ENCODE data around the gene SDCBP2.

Gene SDCBP2

DNA sequence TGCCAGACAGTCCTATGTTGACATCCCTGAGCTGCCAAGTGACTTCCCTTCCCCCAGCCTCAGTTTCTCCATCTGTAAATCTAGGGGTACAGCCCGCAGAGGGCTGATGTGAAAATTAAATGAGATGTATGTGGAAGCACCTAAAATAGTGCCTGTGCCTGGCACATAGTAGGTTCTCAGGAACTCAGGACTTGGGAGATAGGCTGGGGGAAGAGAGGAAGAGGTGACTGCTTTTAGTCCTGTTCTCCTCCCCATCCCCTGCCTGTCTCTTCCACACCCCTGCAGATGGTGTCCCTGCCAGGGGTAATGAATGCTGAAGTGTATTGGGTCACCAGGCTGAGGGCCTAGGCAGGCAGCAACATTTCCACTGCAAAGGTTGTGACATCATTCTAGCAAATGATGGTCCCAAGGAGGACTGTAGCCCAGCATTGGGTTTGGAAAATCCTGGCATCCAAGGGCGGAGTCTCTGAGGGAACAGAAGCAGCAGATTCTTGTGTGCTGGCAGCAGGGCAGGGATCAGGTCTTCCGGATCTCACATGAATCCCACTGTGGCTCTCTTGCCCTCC is 61.0 kb downstream of the SDCBP2 start:
- no peak for DNase-seq

DNA sequence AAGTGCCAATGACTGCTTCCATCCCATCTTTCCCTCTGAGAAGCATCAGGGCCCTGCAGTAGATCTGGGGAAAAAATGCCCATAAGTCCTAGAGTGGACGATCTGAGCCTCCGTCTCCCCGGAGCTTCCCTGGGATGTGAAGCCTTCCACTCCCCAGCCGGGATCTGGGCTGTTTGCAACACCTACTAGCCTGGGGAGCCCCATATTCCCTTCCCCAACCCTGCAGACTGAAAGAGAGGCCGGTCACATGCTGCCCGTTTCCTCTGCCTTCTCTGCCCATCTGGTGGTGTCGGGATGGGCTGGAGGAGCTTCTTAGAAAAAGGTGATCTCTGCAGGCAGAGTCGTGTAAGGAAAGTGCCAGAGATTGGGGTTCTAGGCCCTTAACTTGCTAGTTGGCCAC is 61.8 kb downstream of the SDCBP2 start:
- no peak for DNase-seq

DNA sequence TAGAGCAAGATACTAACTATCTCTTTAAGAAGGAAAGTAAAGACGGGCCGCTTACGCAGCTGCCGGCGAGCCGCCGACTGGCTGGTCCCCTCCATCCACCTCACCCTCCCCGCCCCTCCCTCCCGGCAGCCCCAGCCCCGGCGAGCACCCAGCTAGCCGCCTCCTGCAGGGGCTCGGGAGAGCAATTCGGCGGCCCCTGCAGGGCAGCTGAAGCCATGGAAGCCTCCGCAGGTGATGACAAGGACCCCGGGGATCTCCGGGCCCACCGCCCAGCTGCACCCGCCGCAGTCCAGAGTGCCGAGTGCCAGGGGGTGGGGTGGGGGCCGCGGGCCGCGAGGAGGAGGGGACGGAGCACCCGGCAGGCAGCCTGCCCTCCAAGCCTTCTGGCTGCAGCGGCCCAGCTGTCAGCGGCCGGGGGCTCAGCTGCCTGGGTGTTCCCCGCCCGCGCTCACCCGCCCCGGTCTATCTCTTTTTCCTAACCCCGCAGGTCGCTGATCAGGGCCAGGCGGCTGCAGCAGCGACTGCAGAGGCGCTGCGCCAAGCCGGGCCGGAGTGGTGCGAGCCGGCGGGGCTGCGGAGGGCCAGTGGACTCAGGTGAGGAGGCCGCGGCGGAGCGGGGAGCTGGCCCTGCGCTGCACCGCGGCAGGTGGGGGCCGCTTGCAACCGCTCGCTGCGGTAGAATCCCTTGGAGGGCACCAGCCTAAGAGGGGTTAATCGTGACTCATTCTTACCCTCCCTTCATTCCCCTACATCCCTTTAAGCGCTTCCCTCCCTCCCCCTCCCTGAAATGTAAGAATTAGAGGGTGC is 62.6 kb downstream of the SDCBP2 start, which contains the start of gene SNPH:
Gene SNPH (plus strand): TSS at position 128 of the 807 bp plus-strand sequence. CDS start 29,946 bp downstream, outside the sequence.
- DNase-seq, result peak; percentile 87

DNA sequence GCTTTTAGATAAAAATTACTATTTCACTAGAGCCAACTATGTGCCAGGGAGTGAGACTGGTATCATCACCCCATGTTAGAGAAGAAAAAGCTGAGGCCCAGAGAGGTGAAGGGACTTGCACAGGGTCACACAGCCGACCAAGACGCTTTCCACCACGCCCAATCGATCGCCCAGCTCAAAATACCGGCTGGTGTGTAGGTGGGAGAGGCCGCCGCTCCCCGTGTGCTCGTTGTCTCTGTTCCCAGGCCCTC is 63.1 kb downstream of the SDCBP2 start:
- DNase-seq, result no peak

DNA sequence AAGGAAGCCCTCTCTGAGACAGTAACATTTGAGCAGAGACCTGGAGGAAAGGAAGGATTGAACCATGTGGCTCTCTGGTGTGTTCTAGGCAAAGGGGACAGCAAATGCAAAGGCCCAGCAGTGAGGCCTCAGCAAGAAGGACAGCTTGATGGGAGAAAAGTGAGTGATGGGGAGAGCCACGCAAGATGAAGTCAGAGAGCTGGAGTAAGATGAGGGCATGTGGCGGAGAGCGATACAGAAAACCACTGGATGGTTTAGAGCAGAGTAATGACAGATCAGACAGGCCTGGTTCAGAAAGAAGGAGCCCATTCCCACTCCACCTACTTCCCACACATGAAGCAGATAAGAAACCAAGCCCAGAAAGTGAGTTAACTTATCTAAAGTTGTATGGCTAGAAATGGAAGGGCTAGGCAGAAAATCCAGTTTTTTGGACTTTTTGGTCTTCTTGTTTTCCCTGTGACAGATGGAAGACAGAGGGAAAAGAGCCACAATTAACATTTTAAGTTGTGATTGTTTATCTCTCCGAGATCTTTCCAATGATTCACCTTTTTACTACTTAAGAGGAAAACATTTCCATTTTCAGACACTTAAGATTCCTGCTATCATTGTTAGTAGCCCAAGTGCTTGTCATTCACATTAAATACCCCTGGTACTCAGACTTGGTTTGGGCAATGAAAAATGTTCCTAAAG is 63.6 kb downstream of the SDCBP2 start:
- DNase-seq, result peak; percentile 62

DNA sequence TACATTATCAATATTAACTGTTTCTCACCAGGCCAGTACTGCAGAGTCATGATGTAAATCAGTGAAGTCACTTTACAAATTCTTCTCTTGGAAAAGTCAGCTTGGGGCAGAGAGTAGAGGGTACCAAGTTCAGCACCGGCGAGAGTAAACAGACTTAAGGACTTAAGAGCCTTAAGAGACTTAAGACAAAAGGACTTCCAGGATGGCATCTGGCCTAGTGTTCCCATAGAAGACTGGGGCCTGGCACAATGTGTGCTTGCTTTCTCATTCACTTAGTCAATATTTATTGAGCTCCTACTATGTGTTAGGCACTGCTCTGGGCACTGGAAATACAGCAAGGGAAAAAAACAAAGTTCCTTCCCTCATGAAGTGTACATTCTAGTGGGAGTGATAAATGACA is 64.2 kb downstream of the SDCBP2 start:
- DNase-seq, result peak; percentile 50

DNA sequence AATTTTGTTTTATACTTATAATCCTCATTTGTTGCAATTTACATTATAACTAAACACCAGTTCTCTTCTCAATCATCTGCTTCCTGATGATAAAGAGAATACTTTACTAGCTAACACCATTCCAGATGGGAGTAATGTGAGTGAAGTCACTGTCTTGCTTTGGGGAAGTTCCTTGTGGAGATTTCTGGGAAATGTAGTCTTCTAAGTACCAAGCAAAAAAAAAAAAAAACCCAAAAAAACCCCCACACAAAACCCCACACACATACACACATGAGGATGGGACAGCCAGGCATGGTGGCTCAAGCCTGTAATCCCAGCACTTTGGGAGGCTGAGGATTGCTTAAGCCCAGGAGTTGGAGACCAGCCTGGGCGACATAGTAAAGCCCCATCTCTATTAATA is 65.1 kb downstream of the SDCBP2 start:
- DNase-seq, result peak; percentile 53
